ENCODE measurements around the gene PEA15. TPM values are rescaled to one million over a fixed set of nuclear protein-coding genes. Genes with fewer than 3 reads are reported as not detected.

PEA15 gene
- total RNA-seq, 2 experiments from 2014 or later = 9.4 to 10.3 TPM

DNA sequence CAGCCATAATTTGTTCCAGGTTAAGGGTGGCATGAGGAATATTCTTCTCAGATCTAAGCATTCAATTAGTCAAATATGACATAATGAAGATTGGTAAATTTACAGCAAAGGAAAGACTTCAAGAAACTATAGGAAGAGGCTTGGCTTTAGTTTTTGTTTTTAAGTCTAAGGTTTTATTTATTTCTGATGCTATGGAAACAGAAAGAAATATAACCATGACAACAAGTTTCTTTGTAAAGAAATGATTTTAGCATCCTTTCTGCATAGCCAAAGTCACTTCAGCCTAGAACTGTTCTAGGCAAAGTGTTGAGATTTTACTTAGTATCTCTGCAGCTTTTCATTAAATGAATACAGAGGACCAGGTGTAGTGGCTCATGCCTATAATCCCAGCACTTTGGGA is 27.7 kb downstream of the PEA15 start:
- no peaks in the 10 kb centered on the region for H3K9me3 ChIP-seq (ENCODE audit: control insufficient read depth in 1 of 2, insufficient read depth in 1 of 2, low read length in 2 of 2)
- ATAC-seq (ENCODE audit: poor library complexity) (peak; percentile 29), DNase-seq (no peak)
- H3K4me1 Mint-ChIP-seq (ENCODE audit: low read depth) = peaks cover 23% of the 10 kb centered on the region
- no peaks in the 10 kb centered on the region for H3K9me3 Mint-ChIP-seq
- no peak overlapping the region for H3K4me3 ChIP-seq (ENCODE audit: low read length)
- no peaks in the 10 kb centered on the region for H3K27me3 ChIP-seq (ENCODE audit: control insufficient read depth in 1 of 2, insufficient read depth in 2 of 2, low read length in 2 of 2)
- peak overlapping the region; percentile 42 for H3K27ac Mint-ChIP-seq
- TF ChIP-seq, protein P1, sequence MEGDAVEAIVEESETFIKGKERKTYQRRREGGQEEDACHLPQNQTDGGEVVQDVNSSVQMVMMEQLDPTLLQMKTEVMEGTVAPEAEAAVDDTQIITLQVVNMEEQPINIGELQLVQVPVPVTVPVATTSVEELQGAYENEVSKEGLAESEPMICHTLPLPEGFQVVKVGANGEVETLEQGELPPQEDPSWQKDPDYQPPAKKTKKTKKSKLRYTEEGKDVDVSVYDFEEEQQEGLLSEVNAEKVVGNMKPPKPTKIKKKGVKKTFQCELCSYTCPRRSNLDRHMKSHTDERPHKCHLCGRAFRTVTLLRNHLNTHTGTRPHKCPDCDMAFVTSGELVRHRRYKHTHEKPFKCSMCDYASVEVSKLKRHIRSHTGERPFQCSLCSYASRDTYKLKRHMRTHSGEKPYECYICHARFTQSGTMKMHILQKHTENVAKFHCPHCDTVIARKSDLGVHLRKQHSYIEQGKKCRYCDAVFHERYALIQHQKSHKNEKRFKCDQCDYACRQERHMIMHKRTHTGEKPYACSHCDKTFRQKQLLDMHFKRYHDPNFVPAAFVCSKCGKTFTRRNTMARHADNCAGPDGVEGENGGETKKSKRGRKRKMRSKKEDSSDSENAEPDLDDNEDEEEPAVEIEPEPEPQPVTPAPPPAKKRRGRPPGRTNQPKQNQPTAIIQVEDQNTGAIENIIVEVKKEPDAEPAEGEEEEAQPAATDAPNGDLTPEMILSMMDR (IDR thresholded peaks at IDR 0.05) = no peak
- H3K36me3 Mint-ChIP-seq (ENCODE audit: low read depth) = peaks cover 95% of the 10 kb centered on the region
- H3K27ac ChIP-seq (ENCODE audit: low read depth in 1 of 2, low read length in 2 of 2) = no peak overlapping the region
- H3K36me3 ChIP-seq (ENCODE audit: insufficient read depth, low read length) = peaks cover 81% of the 10 kb centered on the region
- intact Hi-C loops (cut with DNase I, micrococcal nuclease) = no loop called here
- no peaks in the 10 kb centered on the region for H3K27me3 Mint-ChIP-seq
- no peak overlapping the region for H3K4me3 Mint-ChIP-seq
- no peaks in the 10 kb centered on the region for H3K4me1 ChIP-seq (ENCODE audit: insufficient read depth, low read length)
- ChIA-PET POLR2A (interaction anchor here (1.4 kb wide), 1 partner anchor 28 kb away, joined by 5 read pairs; no protein-coding TSS in a partner anchor), CTCF (interaction anchor here (1.9 to 2.2 kb wide), 2 partner anchors 19 to 58 kb away, joined by 7 to 10 read pairs; no protein-coding TSS in a partner anchor)

DNA sequence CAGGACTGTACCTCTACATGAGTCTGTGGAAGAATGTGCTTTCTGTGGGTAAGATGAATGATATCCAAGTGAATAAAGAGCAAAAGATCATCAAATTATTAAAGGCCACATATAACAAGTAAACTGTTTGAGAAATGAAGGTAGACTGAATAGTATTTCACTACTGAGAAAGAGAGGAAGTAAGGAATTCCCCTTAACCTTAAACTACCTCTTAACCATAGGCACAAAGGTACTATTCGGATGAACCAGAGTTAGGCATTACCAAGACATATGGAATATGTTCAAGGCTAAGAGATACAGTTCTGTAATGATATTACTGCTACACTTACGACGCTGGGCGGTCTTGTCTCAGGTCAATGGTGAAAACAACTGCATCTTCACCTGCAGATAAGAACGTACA is 31.6 kb downstream of the PEA15 start:
- DNase-seq (no peak), ATAC-seq (ENCODE audit: poor library complexity) (no peak)
- Histone ChIP-seq H3K27me3 (ENCODE audit: control insufficient read depth in 1 of 2, insufficient read depth in 2 of 2, low read length in 2 of 2) (no peaks in the 10 kb centered on the region), H3K4me3 (ENCODE audit: low read length) (no peak overlapping the region), H3K36me3 (ENCODE audit: insufficient read depth, low read length) (peaks cover 85% of the 10 kb centered on the region), H3K27ac (ENCODE audit: low read depth in 1 of 2, low read length in 2 of 2) (no peak overlapping the region), H3K4me1 (ENCODE audit: insufficient read depth, low read length) (no peaks in the 10 kb centered on the region), H3K9me3 (ENCODE audit: control insufficient read depth in 1 of 2, insufficient read depth in 1 of 2, low read length in 2 of 2) (no peaks in the 10 kb centered on the region)
- no peaks in the 10 kb centered on the region for H3K27me3 Mint-ChIP-seq
- H3K9me3 Mint-ChIP-seq = no peaks in the 10 kb centered on the region
- peaks cover 94% of the 10 kb centered on the region for H3K36me3 Mint-ChIP-seq (ENCODE audit: low read depth)
- no peak overlapping the region for H3K4me3 Mint-ChIP-seq
- CTCF ChIA-PET = interaction anchor here (1.3 to 2.4 kb wide), 2 partner anchors 10 to 15 kb away, joined by 3 to 8 read pairs; no protein-coding TSS in a partner anchor
- no peak overlapping the region for H3K27ac Mint-ChIP-seq
- POLR2A ChIA-PET = no interaction called here
- peaks cover 23% of the 10 kb centered on the region for H3K4me1 Mint-ChIP-seq (ENCODE audit: low read depth)
- intact Hi-C loops (cut with DNase I, micrococcal nuclease) = no loop called here
- TF ChIP-seq, protein P1 (IDR thresholded peaks at IDR 0.05) = no peak

DNA sequence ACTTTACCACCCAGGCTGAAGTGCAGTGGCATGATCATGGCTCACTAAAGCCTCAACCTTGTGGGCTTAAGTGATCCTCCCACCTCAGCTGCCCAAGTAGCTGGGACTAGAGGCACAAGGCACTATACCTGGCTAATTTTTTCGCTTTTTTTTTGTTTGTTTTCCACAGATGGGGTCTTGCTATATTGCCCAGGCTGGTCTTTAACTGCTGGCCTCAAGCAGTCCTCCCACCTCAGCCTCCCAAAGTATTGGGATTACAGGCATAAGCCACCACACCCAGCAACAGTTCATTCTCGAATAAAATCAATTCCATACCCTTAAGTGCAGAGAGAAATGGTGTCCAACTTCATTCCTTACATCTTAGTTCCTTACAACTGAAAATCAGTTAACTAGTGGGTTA is 32.4 kb downstream of the PEA15 start:
- POLR2A ChIA-PET = no interaction called here

More for the DNA sequence above, 32.4 kb downstream of the PEA15 start:
- TF ChIP-seq, protein P1 (IDR thresholded peaks at IDR 0.05) = no peak
- no peak for DNase-seq
- CTCF ChIA-PET = interaction anchor here (2.4 kb wide), 1 partner anchor 15 kb away, joined by 8 read pairs; no protein-coding TSS in a partner anchor
- Mint-ChIP-seq H3K4me3 (no peak overlapping the region), H3K4me1 (ENCODE audit: low read depth) (peaks cover 25% of the 10 kb centered on the region), H3K36me3 (ENCODE audit: low read depth) (peaks cover 95% of the 10 kb centered on the region), H3K27me3 (no peaks in the 10 kb centered on the region), H3K9me3 (no peaks in the 10 kb centered on the region), H3K27ac (no peak overlapping the region)
- ATAC-seq (ENCODE audit: poor library complexity) = no peak
- Histone ChIP-seq H3K27ac (ENCODE audit: low read depth in 1 of 2, low read length in 2 of 2) (no peak overlapping the region), H3K27me3 (ENCODE audit: control insufficient read depth in 1 of 2, insufficient read depth in 2 of 2, low read length in 2 of 2) (no peaks in the 10 kb centered on the region), H3K36me3 (ENCODE audit: insufficient read depth, low read length) (peaks cover 84% of the 10 kb centered on the region), H3K4me3 (ENCODE audit: low read length) (no peak overlapping the region), H3K9me3 (ENCODE audit: control insufficient read depth in 1 of 2, insufficient read depth in 1 of 2, low read length in 2 of 2) (no peaks in the 10 kb centered on the region), H3K4me1 (ENCODE audit: insufficient read depth, low read length) (no peaks in the 10 kb centered on the region)
- intact Hi-C loops (cut with DNase I, micrococcal nuclease) = no loop called here

Data from CD4-positive, alpha-beta T cell (primary cell).